ENCODE measurements around the gene RPS6KB2.
A peak's percentile ranks its signal among the peaks of the same experiment; 100 is the strongest.
"Not testable (repeated sequence)": the region's sequence is repeated elsewhere in the genome, so short reads cannot be mapped to it uniquely, and the experiment has no call there.

The RPS6KB2 gene

GRCh38 chr11:67458266-67458665 lies 30.0 kb downstream of the RPS6KB2 start:
- no peak overlapping the region for H3K4me3 ChIP-seq
- no peak for DNase-seq (ENCODE audit: low spot score)
- H3K27ac ChIP-seq = no peak overlapping the region
- TF ChIP-seq, protein P1, sequence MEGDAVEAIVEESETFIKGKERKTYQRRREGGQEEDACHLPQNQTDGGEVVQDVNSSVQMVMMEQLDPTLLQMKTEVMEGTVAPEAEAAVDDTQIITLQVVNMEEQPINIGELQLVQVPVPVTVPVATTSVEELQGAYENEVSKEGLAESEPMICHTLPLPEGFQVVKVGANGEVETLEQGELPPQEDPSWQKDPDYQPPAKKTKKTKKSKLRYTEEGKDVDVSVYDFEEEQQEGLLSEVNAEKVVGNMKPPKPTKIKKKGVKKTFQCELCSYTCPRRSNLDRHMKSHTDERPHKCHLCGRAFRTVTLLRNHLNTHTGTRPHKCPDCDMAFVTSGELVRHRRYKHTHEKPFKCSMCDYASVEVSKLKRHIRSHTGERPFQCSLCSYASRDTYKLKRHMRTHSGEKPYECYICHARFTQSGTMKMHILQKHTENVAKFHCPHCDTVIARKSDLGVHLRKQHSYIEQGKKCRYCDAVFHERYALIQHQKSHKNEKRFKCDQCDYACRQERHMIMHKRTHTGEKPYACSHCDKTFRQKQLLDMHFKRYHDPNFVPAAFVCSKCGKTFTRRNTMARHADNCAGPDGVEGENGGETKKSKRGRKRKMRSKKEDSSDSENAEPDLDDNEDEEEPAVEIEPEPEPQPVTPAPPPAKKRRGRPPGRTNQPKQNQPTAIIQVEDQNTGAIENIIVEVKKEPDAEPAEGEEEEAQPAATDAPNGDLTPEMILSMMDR (IDR thresholded peaks at IDR 0.05) = no peak

DNA sequence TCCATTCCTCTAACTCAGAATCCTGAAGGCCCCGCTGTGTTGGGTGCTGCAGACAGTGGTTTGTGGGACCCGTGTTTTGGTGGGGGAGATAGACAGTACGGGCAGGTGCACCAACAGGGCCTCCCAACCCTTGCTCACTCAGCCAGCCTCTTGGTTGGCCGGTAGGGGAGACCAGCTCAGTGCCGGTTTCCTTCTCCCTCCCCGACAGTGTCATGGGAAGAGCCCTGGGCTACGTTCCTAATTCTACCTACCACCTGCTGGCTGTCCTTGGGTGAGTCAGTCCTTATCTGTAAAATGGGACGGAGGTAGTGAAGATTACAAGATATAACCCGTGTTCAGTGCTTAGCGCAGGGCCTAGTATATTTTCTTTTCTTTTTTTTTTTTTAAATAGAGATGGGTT lies 34.9 kb downstream of the RPS6KB2 start:
- no peak overlapping the region for H3K27ac ChIP-seq
- H3K4me3 ChIP-seq = no peak overlapping the region
- TF ChIP-seq, protein P1 (IDR thresholded peaks at IDR 0.05) = no peak
- DNase-seq (ENCODE audit: low spot score) = no peak

GRCh38 chr11:67463680-67464410 lies 35.6 kb downstream of the RPS6KB2 start:
- H3K4me3 ChIP-seq = peak overlapping the region; percentile 83
- TF ChIP-seq, protein P1 (IDR thresholded peaks at IDR 0.05) = no peak
- DNase-seq (ENCODE audit: low spot score) = peak; percentile 85
- H3K27ac ChIP-seq = peak overlapping the region; percentile 80 to 95

DNA sequence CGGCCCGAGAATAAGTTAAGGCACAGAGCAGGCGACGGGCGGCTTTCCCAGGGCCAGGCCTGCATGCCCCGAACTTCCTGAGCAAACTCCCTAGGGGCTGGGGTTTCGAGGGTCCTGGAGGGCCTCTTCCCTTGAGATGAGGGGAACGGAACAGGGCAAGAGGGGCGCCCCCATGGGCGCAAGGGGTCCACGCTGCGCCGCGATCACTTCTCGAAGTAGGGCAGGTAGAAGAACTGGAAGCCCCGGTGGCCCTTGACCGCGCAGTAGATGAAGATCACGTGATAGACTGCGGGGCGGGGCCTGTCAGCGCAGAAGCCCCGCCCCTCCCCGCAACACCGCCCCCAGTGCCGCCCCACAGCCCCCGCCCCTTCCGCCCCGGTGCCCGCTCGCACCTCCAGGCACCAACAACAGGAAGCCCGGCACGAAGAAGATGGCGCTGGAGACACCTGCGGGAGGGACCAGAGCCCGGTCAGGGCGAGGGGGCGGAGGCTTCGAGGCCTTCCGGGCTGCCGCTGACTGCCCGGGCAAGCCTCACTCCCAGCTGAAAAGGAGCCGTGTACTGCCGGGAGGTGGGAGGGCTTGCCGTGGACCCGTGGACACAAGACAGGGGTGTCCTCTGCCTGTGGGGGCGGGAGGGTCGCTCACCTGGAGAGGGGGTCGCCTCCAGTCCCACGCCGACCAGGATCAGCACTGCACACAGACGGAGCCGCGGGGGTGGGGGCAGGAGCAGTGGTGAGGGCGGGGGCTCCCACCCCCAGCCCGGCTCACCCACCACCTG lies 36.3 kb downstream of the RPS6KB2 start:
- Histone ChIP-seq H3K27ac (peak overlapping the region; percentile 80 to 95), H3K4me3 (peak overlapping the region; percentile 83)
- TF ChIP-seq, protein P1 (IDR thresholded peaks at IDR 0.05) = no peak
- peak; percentile 85 for DNase-seq (ENCODE audit: low spot score)

DNA sequence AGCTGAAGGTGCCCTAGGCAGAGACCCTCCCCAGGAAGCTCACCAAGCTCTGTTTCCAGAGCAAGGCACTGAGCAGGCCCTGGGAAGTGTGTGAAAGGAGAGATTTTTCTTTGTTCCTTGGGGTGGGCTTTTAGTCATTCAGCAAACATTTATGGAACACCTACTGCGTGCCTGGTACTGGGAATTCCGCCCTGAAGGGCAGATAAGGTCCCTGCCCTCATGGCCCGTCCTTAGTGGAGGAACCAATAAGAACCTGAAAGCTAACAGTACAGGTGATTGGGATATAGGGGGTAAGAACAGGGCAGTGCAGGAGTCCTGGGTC lies 36.9 kb downstream of the RPS6KB2 start:
- TF ChIP-seq, protein P1 (IDR thresholded peaks at IDR 0.05) = no peak
- peak overlapping the region; percentile 80 to 95 for H3K27ac ChIP-seq
- H3K4me3 ChIP-seq = peak overlapping the region; percentile 83
- DNase-seq (ENCODE audit: low spot score) = no peak

- Histone ChIP-seq H3K4me3 (peak overlapping the region; percentile 83), H3K27ac (peak overlapping the region in 1 of 2 donors; percentile 95)
- DNase-seq (ENCODE audit: low spot score) = not testable (repeated sequence)
These were observed 37.2 kb downstream of the RPS6KB2 start for GRCh38 chr11:67465530-67465929.

GRCh38 chr11:67466367-67466766 lies 38.1 kb downstream of the RPS6KB2 start:
- TF ChIP-seq, protein P1 (IDR thresholded peaks at IDR 0.05) = no peak
- DNase-seq (ENCODE audit: low spot score) = no peak
- H3K27ac ChIP-seq = no peak overlapping the region

More at GRCh38 chr11:67466367-67466766, 38.1 kb downstream of the RPS6KB2 start:
- no peak overlapping the region for H3K4me3 ChIP-seq

Data from coronary artery (tissue), 2 donors.